IMR-90 (cell line): ENCODE results near the gene SOX6.

ENCODE experiments used
- MAFK ChIP-seq: IDR thresholded peaks from 2 replicates; pipeline ENCODE4 v1.6.1; 2012; ENCODE audit warnings: low read depth, low read length, improper control_type of control experiment
- MXI1 ChIP-seq: IDR thresholded peaks from 2 replicates; pipeline ENCODE4 v1.6.1; 2012; ENCODE audit warnings: low read depth, mild to moderate bottlenecking, low read length, moderate library complexity, borderline replicate concordance
- POLR2A ChIP-seq: IDR thresholded peaks from 2 replicates; pipeline ENCODE4 v1.6.1; 2012; ENCODE audit warnings: mild to moderate bottlenecking, low read depth, low read length
- RAD21 ChIP-seq: IDR thresholded peaks from 2 replicates; pipeline ENCODE4 v1.6.1; 2012; ENCODE audit warnings: low read length, improper control_type of control experiment
- RFX5 ChIP-seq: IDR thresholded peaks from 2 replicates; pipeline ENCODE4 v1.8.0; 2012; ENCODE audit warnings: low read depth, mild to moderate bottlenecking, low read length, moderate library complexity
- SMC3 ChIP-seq: fragments of 150-350 bp; IDR thresholded peaks from 2 replicates; pipeline ENCODE4 v1.6.1; 2016; ENCODE audit warnings: low read depth, mild to moderate bottlenecking, antibody characterized with exemption, low read length, moderate library complexity
- TF ChIP-seq, protein P1 (sequence below): conservative IDR thresholded peaks from 2 replicates; pipeline ENCODE4 v1.5.1; 2012; ENCODE audit warnings: mild to moderate bottlenecking, low read depth, low read length, improper control_type of control experiment

DNA sequence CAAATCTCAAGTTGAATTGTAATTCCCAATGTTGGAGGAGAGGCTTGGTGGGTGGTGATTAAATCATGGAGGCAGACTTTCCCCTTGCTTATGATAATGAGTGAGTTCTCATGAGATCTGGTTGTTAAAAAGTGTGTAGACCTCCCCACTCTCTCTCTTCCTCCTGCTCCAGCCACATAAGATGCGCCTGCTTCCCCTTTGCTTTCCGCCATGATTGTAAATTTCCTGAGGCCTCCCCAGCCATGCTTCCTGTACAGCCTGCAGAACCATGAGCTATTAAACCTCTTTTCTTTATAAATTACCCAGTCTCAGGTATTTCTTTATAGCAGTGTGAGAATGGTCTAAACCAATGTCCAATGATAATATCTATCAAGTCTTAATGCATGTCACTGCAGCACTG is 34.2 kb downstream of the SOX6 start:
- TF ChIP-seq, protein P1, sequence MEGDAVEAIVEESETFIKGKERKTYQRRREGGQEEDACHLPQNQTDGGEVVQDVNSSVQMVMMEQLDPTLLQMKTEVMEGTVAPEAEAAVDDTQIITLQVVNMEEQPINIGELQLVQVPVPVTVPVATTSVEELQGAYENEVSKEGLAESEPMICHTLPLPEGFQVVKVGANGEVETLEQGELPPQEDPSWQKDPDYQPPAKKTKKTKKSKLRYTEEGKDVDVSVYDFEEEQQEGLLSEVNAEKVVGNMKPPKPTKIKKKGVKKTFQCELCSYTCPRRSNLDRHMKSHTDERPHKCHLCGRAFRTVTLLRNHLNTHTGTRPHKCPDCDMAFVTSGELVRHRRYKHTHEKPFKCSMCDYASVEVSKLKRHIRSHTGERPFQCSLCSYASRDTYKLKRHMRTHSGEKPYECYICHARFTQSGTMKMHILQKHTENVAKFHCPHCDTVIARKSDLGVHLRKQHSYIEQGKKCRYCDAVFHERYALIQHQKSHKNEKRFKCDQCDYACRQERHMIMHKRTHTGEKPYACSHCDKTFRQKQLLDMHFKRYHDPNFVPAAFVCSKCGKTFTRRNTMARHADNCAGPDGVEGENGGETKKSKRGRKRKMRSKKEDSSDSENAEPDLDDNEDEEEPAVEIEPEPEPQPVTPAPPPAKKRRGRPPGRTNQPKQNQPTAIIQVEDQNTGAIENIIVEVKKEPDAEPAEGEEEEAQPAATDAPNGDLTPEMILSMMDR = no peak
- TF ChIP-seq RAD21 = no peak
- no peak for TF ChIP-seq RFX5
- TF ChIP-seq SMC3 = no peak
- no peak for TF ChIP-seq MAFK
- no peak for TF ChIP-seq POLR2A
- TF ChIP-seq MXI1 = no peak
